Measurements from ENCODE around the gene FRMD4B.
"Not testable (repeated sequence)": the region's sequence is repeated elsewhere in the genome, so short reads cannot be mapped to it uniquely, and the experiment has no call there.

The FRMD4B gene

DNA sequence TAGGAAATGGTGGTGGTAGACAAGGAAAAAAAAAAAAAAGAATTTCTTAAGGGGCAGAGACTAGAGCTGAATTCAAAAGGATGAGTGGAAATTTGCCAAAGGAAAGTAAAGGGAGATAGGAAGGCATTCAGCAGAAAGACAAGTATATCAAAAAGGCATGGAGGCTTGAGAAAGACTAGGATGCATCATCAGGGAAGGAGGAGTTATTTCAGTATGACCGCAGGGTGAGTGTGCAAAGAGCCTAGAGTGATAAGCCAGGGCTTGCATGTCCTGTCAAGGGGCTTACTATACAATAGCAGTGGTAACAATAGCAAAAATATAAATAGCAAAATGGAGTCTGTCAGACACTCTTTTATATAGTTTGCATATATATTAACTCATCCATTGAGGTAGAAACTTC, 112.0 kb downstream of the FRMD4B start:
- Histone ChIP-seq H3K4me2 (no peak overlapping the region), H3K4me1 (ENCODE audit: low read depth, poor library complexity, severe bottlenecking) (no peaks in the 10 kb centered on the region), H3K27me3 (ENCODE audit: insufficient read depth, low read depth) (no peaks in the 10 kb centered on the region), H3K27ac (no peak overlapping the region), H3K9ac (no peak overlapping the region), H4K20me1 (ENCODE audit: insufficient read depth) (no peaks in the 10 kb centered on the region), H3K4me3 (IDR thresholded peaks at IDR 0.05; ENCODE audit: insufficient read depth, low read depth, low read length) (no peak overlapping the region), H3K36me3 (ENCODE audit: insufficient read depth) (no peaks in the 10 kb centered on the region), H2AFZ (ENCODE audit: low read depth) (no peak overlapping the region), H3K79me2 (ENCODE audit: insufficient read depth, low read depth) (no peaks in the 10 kb centered on the region)
- TF ChIP-seq, protein P1, sequence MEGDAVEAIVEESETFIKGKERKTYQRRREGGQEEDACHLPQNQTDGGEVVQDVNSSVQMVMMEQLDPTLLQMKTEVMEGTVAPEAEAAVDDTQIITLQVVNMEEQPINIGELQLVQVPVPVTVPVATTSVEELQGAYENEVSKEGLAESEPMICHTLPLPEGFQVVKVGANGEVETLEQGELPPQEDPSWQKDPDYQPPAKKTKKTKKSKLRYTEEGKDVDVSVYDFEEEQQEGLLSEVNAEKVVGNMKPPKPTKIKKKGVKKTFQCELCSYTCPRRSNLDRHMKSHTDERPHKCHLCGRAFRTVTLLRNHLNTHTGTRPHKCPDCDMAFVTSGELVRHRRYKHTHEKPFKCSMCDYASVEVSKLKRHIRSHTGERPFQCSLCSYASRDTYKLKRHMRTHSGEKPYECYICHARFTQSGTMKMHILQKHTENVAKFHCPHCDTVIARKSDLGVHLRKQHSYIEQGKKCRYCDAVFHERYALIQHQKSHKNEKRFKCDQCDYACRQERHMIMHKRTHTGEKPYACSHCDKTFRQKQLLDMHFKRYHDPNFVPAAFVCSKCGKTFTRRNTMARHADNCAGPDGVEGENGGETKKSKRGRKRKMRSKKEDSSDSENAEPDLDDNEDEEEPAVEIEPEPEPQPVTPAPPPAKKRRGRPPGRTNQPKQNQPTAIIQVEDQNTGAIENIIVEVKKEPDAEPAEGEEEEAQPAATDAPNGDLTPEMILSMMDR (conservative IDR thresholded peaks at IDR 0.05; ENCODE audit: low read depth, low read length): no peak

DNA sequence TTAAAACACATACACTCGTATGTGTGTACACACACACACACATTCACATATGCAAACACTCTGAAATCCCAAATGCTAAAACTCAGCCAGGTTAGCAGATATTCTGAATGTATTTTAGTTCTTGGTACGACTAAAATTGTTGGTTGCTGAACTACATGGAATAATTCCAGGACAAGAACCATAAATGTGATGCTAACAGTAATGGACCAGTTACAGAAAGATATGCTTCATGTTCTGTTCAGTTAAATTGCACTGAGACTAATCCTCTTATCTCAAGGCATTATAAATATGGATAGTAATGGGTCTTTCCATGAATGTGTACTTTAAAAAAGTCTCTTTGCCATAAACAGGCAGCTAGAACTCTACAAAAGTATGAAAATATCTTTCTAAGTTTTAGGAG, 113.3 kb downstream of the FRMD4B start:
- no peaks in the 10 kb centered on the region for H3K4me1 ChIP-seq (ENCODE audit: low read depth, poor library complexity, severe bottlenecking)
- H3K27me3 ChIP-seq (ENCODE audit: insufficient read depth, low read depth): no peaks in the 10 kb centered on the region
- no peak overlapping the region for H3K27ac ChIP-seq
- H3K79me2 ChIP-seq (ENCODE audit: insufficient read depth, low read depth): no peaks in the 10 kb centered on the region
- TF ChIP-seq, protein P1 (conservative IDR thresholded peaks at IDR 0.05; ENCODE audit: low read depth, low read length): no peak
- no peak overlapping the region for H3K4me2 ChIP-seq
- no peak overlapping the region for H2AFZ ChIP-seq (ENCODE audit: low read depth)
- no peak overlapping the region for H3K4me3 ChIP-seq (IDR thresholded peaks at IDR 0.05; ENCODE audit: insufficient read depth, low read depth, low read length)
- no peak overlapping the region for H3K9ac ChIP-seq
- H3K36me3 ChIP-seq (ENCODE audit: insufficient read depth): no peaks in the 10 kb centered on the region
- no peaks in the 10 kb centered on the region for H4K20me1 ChIP-seq (ENCODE audit: insufficient read depth)

DNA sequence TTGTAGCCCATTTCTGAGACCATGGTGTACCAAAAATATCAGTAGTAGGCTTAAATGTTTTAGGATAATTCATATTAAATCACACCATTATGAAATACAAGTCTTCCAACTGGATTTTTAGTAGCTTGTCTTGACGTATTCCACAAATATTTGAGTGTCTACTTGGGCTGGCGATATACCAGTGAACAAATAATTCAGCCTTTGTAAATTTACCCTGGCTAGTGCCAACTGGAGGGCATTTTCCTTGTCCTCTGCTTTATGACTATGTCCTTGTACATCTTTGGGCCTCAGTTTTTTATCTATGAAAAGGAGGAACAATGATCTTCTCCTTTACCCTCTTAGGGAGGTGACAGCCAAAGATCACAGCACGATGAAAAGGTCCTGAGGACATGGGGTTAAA, 114.8 kb downstream of the FRMD4B start:
- Histone ChIP-seq H3K79me2 (ENCODE audit: insufficient read depth, low read depth) (no peaks in the 10 kb centered on the region), H3K4me2 (no peak overlapping the region), H3K4me3 (IDR thresholded peaks at IDR 0.05; ENCODE audit: insufficient read depth, low read depth, low read length) (no peak overlapping the region), H3K36me3 (ENCODE audit: insufficient read depth) (no peaks in the 10 kb centered on the region), H3K27ac (no peak overlapping the region), H2AFZ (ENCODE audit: low read depth) (no peak overlapping the region), H3K4me1 (ENCODE audit: low read depth, poor library complexity, severe bottlenecking) (no peaks in the 10 kb centered on the region), H3K27me3 (ENCODE audit: insufficient read depth, low read depth) (no peaks in the 10 kb centered on the region), H3K9ac (no peak overlapping the region), H4K20me1 (ENCODE audit: insufficient read depth) (no peaks in the 10 kb centered on the region)
- TF ChIP-seq, protein P1 (conservative IDR thresholded peaks at IDR 0.05; ENCODE audit: low read depth, low read length): no peak

DNA sequence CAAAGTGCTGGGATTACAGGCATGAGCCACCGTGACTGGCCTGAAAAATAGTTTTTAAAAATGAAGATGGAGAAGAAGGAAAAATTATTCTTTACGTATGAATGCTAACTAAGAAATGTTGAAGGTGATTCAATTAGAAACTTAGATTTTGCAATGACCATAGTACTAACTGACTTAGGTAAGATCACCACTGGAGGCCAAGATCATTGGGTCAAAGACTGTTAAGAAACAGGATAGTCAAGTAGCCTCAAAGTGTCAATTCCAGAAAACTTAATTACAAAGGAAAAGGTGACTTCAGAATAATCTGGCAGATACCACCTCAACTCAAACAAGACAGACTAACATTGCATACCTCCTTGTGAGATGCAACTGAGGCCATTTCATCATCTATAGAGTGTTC, 119.3 kb downstream of the FRMD4B start:
- no peaks in the 10 kb centered on the region for H3K36me3 ChIP-seq (ENCODE audit: insufficient read depth)
- TF ChIP-seq, protein P1 (conservative IDR thresholded peaks at IDR 0.05; ENCODE audit: low read depth, low read length): no peak
- no peaks in the 10 kb centered on the region for H3K4me1 ChIP-seq (ENCODE audit: low read depth, poor library complexity, severe bottlenecking)
- no peak overlapping the region for H3K4me2 ChIP-seq
- no peak overlapping the region for H2AFZ ChIP-seq (ENCODE audit: low read depth)
- no peaks in the 10 kb centered on the region for H3K79me2 ChIP-seq (ENCODE audit: insufficient read depth, low read depth)
- H3K4me3 ChIP-seq (IDR thresholded peaks at IDR 0.05; ENCODE audit: insufficient read depth, low read depth, low read length): no peak overlapping the region
- no peaks in the 10 kb centered on the region for H3K27me3 ChIP-seq (ENCODE audit: insufficient read depth, low read depth)
- no peaks in the 10 kb centered on the region for H4K20me1 ChIP-seq (ENCODE audit: insufficient read depth)
- no peak overlapping the region for H3K9ac ChIP-seq
- no peak overlapping the region for H3K27ac ChIP-seq

DNA sequence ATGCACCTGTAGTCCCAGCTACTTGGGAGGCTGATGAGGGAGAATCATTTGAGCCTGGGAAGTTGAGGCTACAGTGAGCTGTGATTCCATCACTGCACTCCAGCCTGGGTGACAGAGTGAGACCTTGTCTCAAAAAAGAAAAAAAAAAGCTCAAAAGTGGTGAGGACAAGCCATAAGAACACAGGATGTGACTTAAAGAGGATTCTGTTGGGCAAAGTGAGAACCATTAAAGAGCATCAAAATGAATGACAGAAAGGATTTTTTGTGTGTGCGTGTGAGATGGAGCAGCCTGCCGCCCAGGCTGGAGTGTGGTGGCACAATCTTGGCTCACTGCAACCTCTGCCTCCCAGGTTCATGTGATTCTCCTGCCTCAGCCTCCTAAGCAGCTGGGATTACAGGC, 119.8 kb downstream of the FRMD4B start:
- H3K4me3 ChIP-seq (IDR thresholded peaks at IDR 0.05; ENCODE audit: insufficient read depth, low read depth, low read length); H3K4me2 ChIP-seq; H2AFZ ChIP-seq (ENCODE audit: low read depth); H3K4me1 ChIP-seq (ENCODE audit: low read depth, poor library complexity, severe bottlenecking); H4K20me1 ChIP-seq (ENCODE audit: insufficient read depth); H3K27me3 ChIP-seq (ENCODE audit: insufficient read depth, low read depth); H3K79me2 ChIP-seq (ENCODE audit: insufficient read depth, low read depth); H3K9ac ChIP-seq; H3K36me3 ChIP-seq (ENCODE audit: insufficient read depth); H3K27ac ChIP-seq: not testable (repeated sequence)

DNA sequence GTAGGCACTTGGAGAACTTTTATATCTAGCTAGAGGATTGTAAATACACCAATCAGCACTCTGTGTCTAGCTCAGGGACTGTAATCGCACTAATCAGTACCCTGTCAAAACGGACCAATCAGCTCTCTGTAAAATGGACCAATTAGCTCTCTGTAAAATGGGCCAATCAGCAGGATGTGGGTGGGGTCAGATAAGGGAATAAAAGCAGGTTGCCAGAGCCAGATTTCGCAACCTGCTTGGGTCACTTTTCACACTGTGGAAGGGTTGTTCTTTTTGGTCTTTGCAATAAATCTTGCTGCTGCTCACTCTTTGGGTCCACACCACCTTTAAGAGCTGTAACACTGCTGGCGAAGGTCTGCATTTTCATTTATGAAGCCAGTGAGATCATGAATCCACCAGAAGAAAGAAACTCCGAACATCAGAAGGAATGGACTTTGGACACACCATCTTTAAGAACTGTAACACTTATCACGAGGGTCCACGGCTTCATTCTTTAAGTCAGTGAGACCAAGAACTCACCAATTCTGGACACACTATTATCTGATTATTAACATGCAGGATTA, 125.0 kb downstream of the FRMD4B start:
- H3K36me3 ChIP-seq (ENCODE audit: insufficient read depth); H3K27ac ChIP-seq; H3K4me2 ChIP-seq; H3K9ac ChIP-seq; H3K79me2 ChIP-seq (ENCODE audit: insufficient read depth, low read depth); H3K27me3 ChIP-seq (ENCODE audit: insufficient read depth, low read depth); H3K4me1 ChIP-seq (ENCODE audit: low read depth, poor library complexity, severe bottlenecking); H2AFZ ChIP-seq (ENCODE audit: low read depth); H4K20me1 ChIP-seq (ENCODE audit: insufficient read depth); H3K4me3 ChIP-seq (IDR thresholded peaks at IDR 0.05; ENCODE audit: insufficient read depth, low read depth, low read length): not testable (repeated sequence)
